HEK293 (cell line): ENCODE results near the gene PSMA2.

Experiments
- MZF1 ChIP-seq: fragments of 450-650 bp; formaldehyde crosslinking; IDR thresholded peaks from 2 replicates; pipeline ENCODE4 v1.5.1; 2017; ENCODE audit warnings: missing biosample characterization, missing genetic modification characterization, borderline replicate concordance
- ZNF37A ChIP-seq: fragments of 450-650 bp; IDR thresholded peaks from 2 replicates; pipeline ENCODE4 v1.5.1; 2018; ENCODE audit warnings: missing biosample characterization, missing genetic modification characterization
- ZNF747 ChIP-seq: fragments of 450-650 bp; formaldehyde crosslinking; IDR thresholded peaks from 2 replicates; pipeline ENCODE4 v1.5.1; 2016; ENCODE audit warnings: missing biosample characterization, missing genetic modification characterization
- TF ChIP-seq, protein P1 (sequence below): fragments of 450-650 bp; formaldehyde crosslinking; IDR thresholded peaks from 2 replicates; pipeline ENCODE4 v1.5.1; 2016; ENCODE audit warnings: missing biosample characterization, missing genetic modification characterization
- TF ChIP-seq, protein P2 (sequence below): fragments of 450-650 bp; formaldehyde crosslinking; IDR thresholded peaks from 2 replicates; pipeline ENCODE4 v1.5.1; 2017; ENCODE audit warnings: missing biosample characterization, missing genetic modification characterization
- TF ChIP-seq, protein P3 (sequence below): fragments of 450-650 bp; formaldehyde crosslinking; IDR thresholded peaks from 2 replicates; pipeline ENCODE4 v1.5.1; 2016; ENCODE audit warnings: missing biosample characterization, missing genetic modification characterization

DNA sequence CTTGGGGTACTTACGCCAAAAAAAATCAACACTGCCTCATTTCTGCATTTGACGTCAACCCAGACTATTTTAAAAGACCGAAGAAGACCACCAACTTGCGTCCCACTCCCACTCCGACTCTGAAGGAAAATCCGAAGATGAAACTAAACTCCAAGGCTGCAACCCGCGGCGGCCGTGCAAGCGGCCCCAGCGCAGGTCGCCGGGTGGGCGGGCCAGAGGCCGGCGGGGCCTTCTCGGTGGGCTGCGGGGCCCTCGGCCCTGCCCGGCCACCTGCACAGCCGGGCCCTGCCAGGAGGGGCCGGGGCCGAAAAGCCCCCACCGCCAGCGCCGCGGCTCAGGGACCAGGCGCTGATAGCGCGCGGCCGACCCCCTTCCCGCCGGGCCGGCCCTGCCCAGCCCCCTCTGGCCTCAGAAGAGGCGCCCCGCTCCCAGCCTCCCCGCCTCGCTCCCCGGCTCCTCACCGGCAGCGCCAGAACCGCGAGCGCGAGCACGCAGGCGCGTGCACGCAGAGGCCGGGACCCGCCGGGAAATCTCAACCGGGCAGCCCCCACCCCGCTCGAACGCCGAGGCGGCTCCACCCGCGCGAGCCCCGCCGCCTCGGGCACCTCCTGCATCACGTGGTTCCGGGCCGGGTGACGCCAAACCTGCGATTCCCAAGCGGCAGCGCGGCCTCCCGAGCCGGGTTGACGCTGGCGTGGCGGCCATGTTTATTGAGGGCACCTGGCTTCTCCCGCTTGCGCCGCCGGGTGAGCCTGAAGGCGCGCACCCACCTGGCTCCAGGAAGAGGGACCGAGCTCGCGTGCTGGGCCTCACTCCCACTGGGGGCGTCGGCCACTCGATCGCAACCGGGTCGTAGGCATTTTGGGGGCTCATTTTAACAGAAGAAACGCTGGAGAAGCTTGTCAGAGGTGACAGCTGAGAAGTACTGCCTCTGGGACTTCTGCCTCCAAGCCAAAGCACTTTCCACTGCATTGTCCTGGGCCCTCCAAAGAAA is 20.2 kb downstream of the PSMA2 start, which contains the start of gene C7orf25:
- TF ChIP-seq MZF1 (tag by site-specific recombination) (no peak), ZNF37A (no peak), ZNF747 (tag by site-specific recombination) (no peak)
- TF ChIP-seq, protein P1, sequence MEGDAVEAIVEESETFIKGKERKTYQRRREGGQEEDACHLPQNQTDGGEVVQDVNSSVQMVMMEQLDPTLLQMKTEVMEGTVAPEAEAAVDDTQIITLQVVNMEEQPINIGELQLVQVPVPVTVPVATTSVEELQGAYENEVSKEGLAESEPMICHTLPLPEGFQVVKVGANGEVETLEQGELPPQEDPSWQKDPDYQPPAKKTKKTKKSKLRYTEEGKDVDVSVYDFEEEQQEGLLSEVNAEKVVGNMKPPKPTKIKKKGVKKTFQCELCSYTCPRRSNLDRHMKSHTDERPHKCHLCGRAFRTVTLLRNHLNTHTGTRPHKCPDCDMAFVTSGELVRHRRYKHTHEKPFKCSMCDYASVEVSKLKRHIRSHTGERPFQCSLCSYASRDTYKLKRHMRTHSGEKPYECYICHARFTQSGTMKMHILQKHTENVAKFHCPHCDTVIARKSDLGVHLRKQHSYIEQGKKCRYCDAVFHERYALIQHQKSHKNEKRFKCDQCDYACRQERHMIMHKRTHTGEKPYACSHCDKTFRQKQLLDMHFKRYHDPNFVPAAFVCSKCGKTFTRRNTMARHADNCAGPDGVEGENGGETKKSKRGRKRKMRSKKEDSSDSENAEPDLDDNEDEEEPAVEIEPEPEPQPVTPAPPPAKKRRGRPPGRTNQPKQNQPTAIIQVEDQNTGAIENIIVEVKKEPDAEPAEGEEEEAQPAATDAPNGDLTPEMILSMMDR = peak; percentile 88
- TF ChIP-seq, protein P2, sequence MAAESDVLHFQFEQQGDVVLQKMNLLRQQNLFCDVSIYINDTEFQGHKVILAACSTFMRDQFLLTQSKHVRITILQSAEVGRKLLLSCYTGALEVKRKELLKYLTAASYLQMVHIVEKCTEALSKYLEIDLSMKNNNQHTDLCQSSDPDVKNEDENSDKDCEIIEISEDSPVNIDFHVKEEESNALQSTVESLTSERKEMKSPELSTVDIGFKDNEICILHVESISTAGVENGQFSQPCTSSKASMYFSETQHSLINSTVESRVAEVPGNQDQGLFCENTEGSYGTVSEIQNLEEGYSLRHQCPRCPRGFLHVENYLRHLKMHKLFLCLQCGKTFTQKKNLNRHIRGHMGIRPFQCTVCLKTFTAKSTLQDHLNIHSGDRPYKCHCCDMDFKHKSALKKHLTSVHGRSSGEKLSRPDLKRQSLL (tag by site-specific recombination) = peak; percentile 71
- TF ChIP-seq, protein P3, sequence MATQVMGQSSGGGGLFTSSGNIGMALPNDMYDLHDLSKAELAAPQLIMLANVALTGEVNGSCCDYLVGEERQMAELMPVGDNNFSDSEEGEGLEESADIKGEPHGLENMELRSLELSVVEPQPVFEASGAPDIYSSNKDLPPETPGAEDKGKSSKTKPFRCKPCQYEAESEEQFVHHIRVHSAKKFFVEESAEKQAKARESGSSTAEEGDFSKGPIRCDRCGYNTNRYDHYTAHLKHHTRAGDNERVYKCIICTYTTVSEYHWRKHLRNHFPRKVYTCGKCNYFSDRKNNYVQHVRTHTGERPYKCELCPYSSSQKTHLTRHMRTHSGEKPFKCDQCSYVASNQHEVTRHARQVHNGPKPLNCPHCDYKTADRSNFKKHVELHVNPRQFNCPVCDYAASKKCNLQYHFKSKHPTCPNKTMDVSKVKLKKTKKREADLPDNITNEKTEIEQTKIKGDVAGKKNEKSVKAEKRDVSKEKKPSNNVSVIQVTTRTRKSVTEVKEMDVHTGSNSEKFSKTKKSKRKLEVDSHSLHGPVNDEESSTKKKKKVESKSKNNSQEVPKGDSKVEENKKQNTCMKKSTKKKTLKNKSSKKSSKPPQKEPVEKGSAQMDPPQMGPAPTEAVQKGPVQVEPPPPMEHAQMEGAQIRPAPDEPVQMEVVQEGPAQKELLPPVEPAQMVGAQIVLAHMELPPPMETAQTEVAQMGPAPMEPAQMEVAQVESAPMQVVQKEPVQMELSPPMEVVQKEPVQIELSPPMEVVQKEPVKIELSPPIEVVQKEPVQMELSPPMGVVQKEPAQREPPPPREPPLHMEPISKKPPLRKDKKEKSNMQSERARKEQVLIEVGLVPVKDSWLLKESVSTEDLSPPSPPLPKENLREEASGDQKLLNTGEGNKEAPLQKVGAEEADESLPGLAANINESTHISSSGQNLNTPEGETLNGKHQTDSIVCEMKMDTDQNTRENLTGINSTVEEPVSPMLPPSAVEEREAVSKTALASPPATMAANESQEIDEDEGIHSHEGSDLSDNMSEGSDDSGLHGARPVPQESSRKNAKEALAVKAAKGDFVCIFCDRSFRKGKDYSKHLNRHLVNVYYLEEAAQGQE (tag by site-specific recombination) = 0 out of 2 replicates have a peak, but pooled peaks have one; percentile 17
